GM23248 (cell line): ENCODE measurements around the gene NHLH1. TPM values are rescaled to one million over a fixed set of nuclear protein-coding genes. Genes with fewer than 3 reads are reported as not detected.

Experiments
- DNase-seq: peaks from one replicate; pipeline ENCODE4 v3.0.0-alpha.2; 2015
- H2AFZ ChIP-seq: fragments of 200-600 bp; sonication (generic); 2 replicates; pipeline ENCODE4 v1.6.1; 2016; ENCODE audit warnings: antibody characterized with exemption
- H3F3A ChIP-seq: fragments of 200-600 bp; sonication (generic); 2 replicates; pipeline ENCODE4 v1.6.1; 2016; ENCODE audit warnings: mild to moderate bottlenecking, antibody characterized with exemption, mixed run types; ENCODE audit not compliant: insufficient read depth
- H3K27ac ChIP-seq: fragments of 200-600 bp; sonication (generic); 2 replicates; pipeline ENCODE4 v1.5.1; 2016; ENCODE audit warnings: mild to moderate bottlenecking
- H3K27me3 ChIP-seq: fragments of 200-600 bp; sonication (generic); replicated peaks from 2 replicates; pipeline ENCODE4 v1.6.1; 2016; ENCODE audit warnings: mild to moderate bottlenecking; ENCODE audit not compliant: insufficient read depth
- H3K36me3 ChIP-seq: fragments of 200-600 bp; sonication (generic); 2 replicates; pipeline ENCODE4 v1.6.1; 2016; ENCODE audit warnings: low read depth, mild to moderate bottlenecking
- H3K4me1 ChIP-seq: fragments of 200-600 bp; sonication (generic); 2 replicates; pipeline ENCODE4 v1.6.1; 2016; ENCODE audit warnings: mild to moderate bottlenecking; ENCODE audit not compliant: insufficient read depth
- H3K4me2 ChIP-seq: fragments of 200-600 bp; sonication (generic); one replicate; pipeline ENCODE4 v1.6.1; 2016; ENCODE audit warnings: mild to moderate bottlenecking; ENCODE audit not compliant: unreplicated experiment
- H3K4me3 ChIP-seq: fragments of 200-600 bp; sonication (generic); 2 replicates; pipeline ENCODE4 v1.5.1; 2016; ENCODE audit warnings: mild to moderate bottlenecking
- H3K79me2 ChIP-seq: fragments of 200-600 bp; sonication (generic); 2 replicates; pipeline ENCODE4 v1.6.1; 2016; ENCODE audit warnings: mild to moderate bottlenecking; ENCODE audit not compliant: insufficient read depth
- H3K9ac ChIP-seq: fragments of 200-600 bp; sonication (generic); 2 replicates; pipeline ENCODE4 v1.6.1; 2016; ENCODE audit warnings: mild to moderate bottlenecking
- H3K9me2 ChIP-seq: fragments of 200-600 bp; sonication (generic); 2 replicates; pipeline ENCODE4 v1.6.1; 2016; ENCODE audit warnings: mixed run types, mild to moderate bottlenecking, moderate library complexity; ENCODE audit not compliant: insufficient read depth
- H3K9me3 ChIP-seq: fragments of 200-600 bp; sonication (generic); one replicate; pipeline ENCODE4 v1.6.1; 2017; ENCODE audit warnings: low read depth
- H4K20me1 ChIP-seq: fragments of 200-600 bp; sonication (generic); 2 replicates; pipeline ENCODE4 v1.6.0; 2016; ENCODE audit not compliant: insufficient read depth
- EZH2 ChIP-seq: fragments of 200-600 bp; sonication (generic); IDR thresholded peaks from 2 replicates; pipeline ENCODE4 v1.6.1; 2018; ENCODE audit warnings: antibody characterized with exemption, mild to moderate bottlenecking; ENCODE audit not compliant: insufficient read depth, poor library complexity, severe bottlenecking
- EZH2phosphoT487 ChIP-seq: fragments of 200-600 bp; sonication (generic); IDR thresholded peaks from 2 replicates; pipeline ENCODE4 v1.6.1; 2018; ENCODE audit warnings: antibody characterized with exemption, moderate library complexity, mild to moderate bottlenecking, low read depth; ENCODE audit not compliant: insufficient read depth
- WGBS, 2 experiments: methylation state at CpG; one replicate each; pipeline ENCODE4 v1.1.6; 2015 to 2017; ENCODE audit warnings: low lambda C conversion rate in 2 of 2, low coverage in 1 of 2; ENCODE audit errors: missing lambda C conversion rate in 2 of 2; 5-methylcytosine and 5-hydroxymethylcytosine counted together
- in situ Hi-C: fragments of 300-500 bp; cut with MboI; formaldehyde crosslinking; loops from 2 replicates; pipeline ENCODE4 v1.15.0; 2020
- polyA plus RNA-seq: library from polyadenylated mRNA; unstranded; fragments of >200 nt; fragmentation: Nextera tagmentation; extraction: Ambion mirVana; gene quantifications from 2 replicates; pipeline ENCODE4 v1.2.1, GENCODE V29; 2016
- total RNA-seq: library from RNA; depleted of rRNA; stranded (reverse); fragments of >200 nt; shearing (Covaris generic); gene quantifications from 2 replicates; pipeline ENCODE4 v1.2.3, GENCODE V29; 2014

The NHLH1 gene
- total and polyA plus RNA-seq, 2 experiments from 2014 or later, result 0.31 TPM; not detected in 1

DNA sequence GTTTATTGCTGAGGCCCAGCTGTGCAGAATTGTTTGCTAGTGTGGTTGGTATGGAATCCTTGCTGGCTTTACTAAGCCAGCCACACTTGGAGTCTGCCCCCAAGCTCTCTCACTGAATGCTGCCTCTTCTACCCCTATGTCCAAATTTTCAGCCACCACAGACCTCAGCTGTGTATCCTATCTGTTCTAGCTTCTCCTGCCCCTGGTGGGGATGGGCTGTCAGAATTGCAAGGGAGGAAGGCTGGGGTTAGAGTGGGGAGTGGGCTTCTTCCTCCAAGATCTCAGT lies 4.4 kb downstream of the NHLH1 start:
- no peaks in the 10 kb centered on the region for H3F3A ChIP-seq
- in situ Hi-C loops, result no loop called here
- DNase-seq, result no peak
- H3K4me2 ChIP-seq, result no peak overlapping the region
- no peaks in the 10 kb centered on the region for H3K9me2 ChIP-seq
- no peaks in the 10 kb centered on the region for H3K36me3 ChIP-seq
- TF ChIP-seq EZH2, result no peak
- TF ChIP-seq EZH2phosphoT487, result no peak
- no peak overlapping the region for H2AFZ ChIP-seq
- no peaks in the 10 kb centered on the region for H4K20me1 ChIP-seq
- no peaks in the 10 kb centered on the region for H3K27me3 ChIP-seq
- no peaks in the 10 kb centered on the region for H3K79me2 ChIP-seq
- no peaks in the 10 kb centered on the region for H3K9me3 ChIP-seq
- peaks cover 9% of the 10 kb centered on the region for H3K4me1 ChIP-seq
- H3K27ac ChIP-seq, result no peak overlapping the region
- H3K9ac ChIP-seq, result no peak overlapping the region
- no peak overlapping the region for H3K4me3 ChIP-seq

DNA sequence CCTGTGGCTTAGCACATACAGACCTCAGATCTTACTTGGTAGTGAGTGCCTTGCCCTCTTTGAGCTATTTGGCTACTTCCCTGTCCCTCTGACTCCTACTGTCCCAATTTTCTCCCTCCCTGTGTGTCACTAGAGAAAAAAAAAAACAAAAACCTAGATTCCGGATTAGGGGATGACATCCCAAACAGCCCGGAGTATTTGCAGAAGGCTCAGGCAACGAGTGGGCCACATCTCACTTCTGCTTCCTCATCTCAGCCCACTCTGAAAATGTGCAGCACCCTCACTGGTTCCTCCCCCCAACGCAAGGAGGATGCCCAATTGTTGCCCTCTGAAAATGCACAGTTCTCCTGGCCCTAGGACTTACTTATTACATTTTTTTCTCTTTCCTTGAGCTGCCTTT lies 4.9 kb downstream of the NHLH1 start:
- H3K27me3 ChIP-seq, result no peaks in the 10 kb centered on the region
- in situ Hi-C loops, result no loop called here
- no peaks in the 10 kb centered on the region for H3K79me2 ChIP-seq
- no peak overlapping the region for H3K4me3 ChIP-seq
- no peaks in the 10 kb centered on the region for H3K9me3 ChIP-seq
- no peak overlapping the region for H3K4me2 ChIP-seq
- 62 to 66% methylated on average over 4 of the region's 4 CpGs for WGBS, 2 experiments
- DNase-seq, result no peak
- H4K20me1 ChIP-seq, result no peaks in the 10 kb centered on the region
- no peak for TF ChIP-seq EZH2phosphoT487
- TF ChIP-seq EZH2, result no peak
- H3K4me1 ChIP-seq, result peaks cover 11% of the 10 kb centered on the region
- 0 out of 2 replicates have a peak, but pooled peaks cover under 1% of the 10 kb centered on the region for H3F3A ChIP-seq
- no peaks in the 10 kb centered on the region for H3K9me2 ChIP-seq
- no peak overlapping the region for H3K9ac ChIP-seq
- H2AFZ ChIP-seq, result no peak overlapping the region
- H3K36me3 ChIP-seq, result no peaks in the 10 kb centered on the region
- H3K27ac ChIP-seq, result no peak overlapping the region

DNA sequence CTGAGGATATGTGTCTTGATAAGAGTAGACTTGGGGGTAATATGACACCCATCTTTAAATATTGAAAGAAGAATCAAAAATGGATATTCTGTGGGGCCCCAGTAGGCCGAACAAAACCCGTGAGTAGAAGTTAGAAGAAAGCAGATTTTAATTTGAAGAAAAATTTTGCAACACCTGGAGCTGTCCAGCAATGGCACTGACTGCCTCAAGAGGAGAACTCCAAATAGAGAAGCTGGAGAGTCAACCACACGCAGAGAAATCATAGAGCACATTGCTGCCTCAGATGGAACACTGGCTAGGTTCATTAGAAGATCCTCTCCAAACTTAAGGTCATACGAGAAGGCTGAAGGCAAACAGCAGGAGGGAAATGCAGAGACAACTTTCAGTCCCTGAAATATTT lies 6.8 kb downstream of the NHLH1 start:
- in situ Hi-C loops, result no loop called here
- no peak overlapping the region for H3K9ac ChIP-seq
- H3K27me3 ChIP-seq, result no peaks in the 10 kb centered on the region
- 72 to 80% methylated on average over 4 of the region's 4 CpGs for WGBS, 2 experiments
- H3K79me2 ChIP-seq, result no peaks in the 10 kb centered on the region
- no peaks in the 10 kb centered on the region for H3K9me2 ChIP-seq
- H3K4me3 ChIP-seq, result no peak overlapping the region
- no peaks in the 10 kb centered on the region for H3K36me3 ChIP-seq
- H2AFZ ChIP-seq, result no peak overlapping the region
- no peak overlapping the region for H3K27ac ChIP-seq
- no peaks in the 10 kb centered on the region for H3K9me3 ChIP-seq
- H3K4me1 ChIP-seq, result peaks cover 23% of the 10 kb centered on the region
- H3K4me2 ChIP-seq, result no peak overlapping the region
- no peak for TF ChIP-seq EZH2phosphoT487
- TF ChIP-seq EZH2, result no peak
- H3F3A ChIP-seq, result peaks cover 12% of the 10 kb centered on the region
- DNase-seq, result peak; percentile 42
- no peaks in the 10 kb centered on the region for H4K20me1 ChIP-seq

DNA sequence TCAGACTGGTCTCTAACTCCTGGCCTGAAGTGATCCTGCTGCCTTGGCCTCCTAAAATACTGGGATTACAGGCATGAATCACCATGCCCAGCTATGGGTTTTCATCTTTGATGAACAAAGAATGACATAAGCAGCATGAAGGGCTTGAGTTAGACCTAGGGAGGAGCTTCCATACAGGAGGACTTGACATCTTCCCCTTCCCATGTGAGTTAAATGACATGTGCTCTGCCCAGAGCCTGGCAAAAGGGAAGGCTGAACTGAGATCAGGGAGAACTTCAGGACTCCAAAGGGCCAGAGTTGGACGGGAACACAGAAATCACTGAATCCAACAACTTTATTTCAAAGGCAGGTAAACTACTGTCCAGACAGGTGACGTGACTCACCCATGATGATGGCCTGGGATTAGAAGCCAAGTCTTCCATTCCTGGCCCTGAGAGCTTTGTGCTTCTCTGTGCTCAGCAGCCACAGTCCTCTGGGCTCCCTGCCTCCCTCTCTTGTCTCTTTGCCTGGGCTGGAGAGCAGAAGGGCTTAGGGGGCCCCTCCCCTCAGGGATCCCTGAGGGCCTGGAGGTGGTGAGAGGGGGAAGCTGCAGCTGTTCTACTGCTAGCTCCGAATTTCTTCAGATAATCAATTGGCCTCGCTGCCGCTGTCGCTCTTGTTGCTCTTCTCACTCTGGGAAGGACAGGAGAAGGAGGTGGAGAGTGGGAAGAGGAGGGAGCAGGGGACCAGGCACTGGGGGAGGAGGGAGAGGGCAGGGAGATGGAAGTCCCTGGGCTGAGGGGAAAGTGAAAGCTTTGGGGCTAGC lies 7.6 kb downstream of the NHLH1 start:
- Histone ChIP-seq H3K4me3 (no peak overlapping the region), H3K9ac (no peak overlapping the region), H3F3A (peaks cover 12% of the 10 kb centered on the region), H3K9me2 (no peaks in the 10 kb centered on the region), H3K4me1 (peaks cover 23% of the 10 kb centered on the region), H3K27me3 (no peaks in the 10 kb centered on the region), H3K79me2 (no peaks in the 10 kb centered on the region), H3K27ac (no peak overlapping the region), H3K9me3 (no peaks in the 10 kb centered on the region), H4K20me1 (no peaks in the 10 kb centered on the region), H3K36me3 (no peaks in the 10 kb centered on the region), H2AFZ (no peak overlapping the region), H3K4me2 (no peak overlapping the region)
- in situ Hi-C loops, result no loop called here
- DNase-seq, result peak; percentile 12
- 57 to 65% methylated on average over 6 of the region's 6 CpGs for WGBS, 2 experiments
- TF ChIP-seq EZH2, result no peak
